Spleen (tissue), 7 donors: Measurements from ENCODE around the gene THBS4.

ENCODE experiments used
- POLR2AphosphoS5 ChIP-seq, 3 donors: sonication (generic); formaldehyde crosslinking; IDR thresholded peaks; one replicate each; pipeline ENCODE4 v1.5.1; 2017; ENCODE audit warnings: antibody characterized with exemption in 3 of 3
- TF ChIP-seq, protein P1 (sequence below), 11 experiments: fragments of 200-600 bp in 7 of 11; fragments of 450-650 bp in 4 of 11; sonication (generic) in 4 of 11; IDR thresholded peaks in 8 of 11; conservative IDR thresholded peaks in 3 of 11; 1 replicate in 7 of 11; 2 replicates in 4 of 11; pipeline versions ENCODE4 v1.4.0 to v1.8.0; 2016 to 2021; ENCODE audit warnings: antibody characterized with exemption in 11 of 11, inconsistent platforms in 4 of 11, mild to moderate bottlenecking in 1 of 11
- donor health status: DM: no; HTN: no; CAD: no; lungs with moderate emphysema.
- donor health status: DM: no; HTN: no; CAD: no.
- donor health status: DM: no; HTN: no; CAD: no.

DNA sequence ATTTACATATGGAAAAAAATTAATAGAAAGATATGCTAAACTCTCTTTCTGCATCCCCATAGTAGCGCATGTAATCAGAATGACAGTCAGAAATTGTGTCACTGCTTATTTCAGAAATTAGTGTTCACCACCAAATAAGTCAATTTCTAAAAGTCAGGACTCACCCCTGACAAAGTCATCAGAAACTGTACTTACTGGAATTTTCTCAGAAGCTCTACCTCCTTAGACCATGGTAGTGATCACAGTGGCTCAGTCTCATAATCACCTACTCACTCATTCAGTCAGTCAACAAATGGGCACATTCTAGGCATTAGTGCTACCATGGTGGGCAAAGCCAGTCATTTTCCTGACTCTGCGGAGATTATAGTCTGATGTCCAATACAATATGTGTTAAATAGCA lies 22.0 kb downstream of the THBS4 start:
- TF ChIP-seq, protein P1, sequence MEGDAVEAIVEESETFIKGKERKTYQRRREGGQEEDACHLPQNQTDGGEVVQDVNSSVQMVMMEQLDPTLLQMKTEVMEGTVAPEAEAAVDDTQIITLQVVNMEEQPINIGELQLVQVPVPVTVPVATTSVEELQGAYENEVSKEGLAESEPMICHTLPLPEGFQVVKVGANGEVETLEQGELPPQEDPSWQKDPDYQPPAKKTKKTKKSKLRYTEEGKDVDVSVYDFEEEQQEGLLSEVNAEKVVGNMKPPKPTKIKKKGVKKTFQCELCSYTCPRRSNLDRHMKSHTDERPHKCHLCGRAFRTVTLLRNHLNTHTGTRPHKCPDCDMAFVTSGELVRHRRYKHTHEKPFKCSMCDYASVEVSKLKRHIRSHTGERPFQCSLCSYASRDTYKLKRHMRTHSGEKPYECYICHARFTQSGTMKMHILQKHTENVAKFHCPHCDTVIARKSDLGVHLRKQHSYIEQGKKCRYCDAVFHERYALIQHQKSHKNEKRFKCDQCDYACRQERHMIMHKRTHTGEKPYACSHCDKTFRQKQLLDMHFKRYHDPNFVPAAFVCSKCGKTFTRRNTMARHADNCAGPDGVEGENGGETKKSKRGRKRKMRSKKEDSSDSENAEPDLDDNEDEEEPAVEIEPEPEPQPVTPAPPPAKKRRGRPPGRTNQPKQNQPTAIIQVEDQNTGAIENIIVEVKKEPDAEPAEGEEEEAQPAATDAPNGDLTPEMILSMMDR (IDR thresholded peaks at IDR 0.05 in 8 of 11, conservative IDR thresholded peaks at IDR 0.05 in 3 of 11) = no peak
- TF ChIP-seq POLR2AphosphoS5 (IDR thresholded peaks at IDR 0.05) = no peak
